Measurements from ENCODE around the gene EPHA6.
"Not testable (repeated sequence)": the region's sequence is repeated elsewhere in the genome, so short reads cannot be mapped to it uniquely, and the experiment has no call there.

The EPHA6 gene

GRCh38 chr3:97504463-97504862 lies 690.1 kb downstream of the EPHA6 start:
- POLR2A ChIA-PET: no interaction called here
- no peak for DNase-seq (ENCODE audit: extremely low spot score)
- CTCF ChIA-PET: no interaction called here
- no peak for TF ChIP-seq ARNT (IDR thresholded peaks at IDR 0.05)
- no peak for TF ChIP-seq SP1 (IDR thresholded peaks at IDR 0.05)
- TF ChIP-seq LEF1 (IDR thresholded peaks at IDR 0.05; ENCODE audit: borderline replicate concordance): no peak
- TF ChIP-seq HDGF (IDR thresholded peaks at IDR 0.05; ENCODE audit: borderline replicate concordance): no peak
- no peak for TF ChIP-seq NFRKB (IDR thresholded peaks at IDR 0.05)
- no peak for TF ChIP-seq L3MBTL2 (conservative IDR thresholded peaks at IDR 0.05)
- TF ChIP-seq ELF4 (IDR thresholded peaks at IDR 0.05): no peak

- POLR2A ChIA-PET: no interaction called here
- TF ChIP-seq L3MBTL2 (conservative IDR thresholded peaks at IDR 0.05): no peak
- no peak for TF ChIP-seq ZNF384 (IDR thresholded peaks at IDR 0.05)
- TF ChIP-seq LEF1 (IDR thresholded peaks at IDR 0.05; ENCODE audit: borderline replicate concordance): no peak
- TF ChIP-seq TARDBP (IDR thresholded peaks at IDR 0.05): no peak
- TF ChIP-seq NFRKB (IDR thresholded peaks at IDR 0.05): no peak
- TF ChIP-seq CTBP1 (IDR thresholded peaks at IDR 0.05; ENCODE audit: borderline replicate concordance): no peak
- TF ChIP-seq ELF4 (IDR thresholded peaks at IDR 0.05): no peak
- TF ChIP-seq HDGF (IDR thresholded peaks at IDR 0.05; ENCODE audit: borderline replicate concordance): no peak
- no peak for DNase-seq (ENCODE audit: extremely low spot score)
- CTCF ChIA-PET: no interaction called here
Observed at GRCh38 chr3:97510795-97511194, 696.4 kb downstream of the EPHA6 start.

DNA sequence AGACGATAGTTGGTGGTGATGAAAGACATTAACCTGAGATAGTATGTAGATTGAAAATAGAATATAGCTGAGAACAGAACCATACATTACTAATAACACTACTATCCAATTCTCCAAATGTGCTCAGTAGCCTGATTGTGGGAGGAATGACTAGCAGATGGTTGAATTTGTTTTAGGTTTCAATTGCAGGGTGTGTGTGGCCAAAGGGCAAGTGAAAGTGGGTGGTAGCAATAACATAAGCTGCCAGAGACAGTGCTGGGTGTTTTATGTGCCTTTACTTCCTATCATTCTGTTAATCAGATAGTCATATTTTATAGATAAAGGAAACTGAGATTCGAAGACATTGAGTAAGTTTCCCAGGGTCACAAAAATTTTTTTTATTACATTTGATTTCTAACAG lies 700.7 kb downstream of the EPHA6 start:
- CTCF ChIA-PET: interaction anchor here (0.6 kb wide), 1 partner anchor 50 kb away, joined by 6 read pairs; no protein-coding TSS in a partner anchor
- DNase-seq (ENCODE audit: extremely low spot score): no peak
- no peak for TF ChIP-seq FOXM1 (IDR thresholded peaks at IDR 0.05; ENCODE audit: borderline replicate concordance)
- no peak for TF ChIP-seq SP1 (IDR thresholded peaks at IDR 0.05)
- no peak for TF ChIP-seq FOXK2 (IDR thresholded peaks at IDR 0.05)
- no peak for TF ChIP-seq NFRKB (IDR thresholded peaks at IDR 0.05)
- no peak for TF ChIP-seq ZNF384 (IDR thresholded peaks at IDR 0.05)
- POLR2A ChIA-PET: no interaction called here

- ChIA-PET POLR2A (no interaction called here), CTCF (no interaction called here)
- no peak for TF ChIP-seq FOXA1 (IDR thresholded peaks at IDR 0.05)
- no peak for TF ChIP-seq SUZ12 (IDR thresholded peaks at IDR 0.05)
- TF ChIP-seq FOXK2 (IDR thresholded peaks at IDR 0.05): no peak
- TF ChIP-seq ZNF384 (IDR thresholded peaks at IDR 0.05): no peak
- TF ChIP-seq SP1 (IDR thresholded peaks at IDR 0.05): no peak
- TF ChIP-seq NFRKB (IDR thresholded peaks at IDR 0.05): no peak
- TF ChIP-seq TARDBP (IDR thresholded peaks at IDR 0.05): no peak
- no peak for TF ChIP-seq HDGF (IDR thresholded peaks at IDR 0.05; ENCODE audit: borderline replicate concordance)
- no peak for TF ChIP-seq ARNT (IDR thresholded peaks at IDR 0.05)
- TF ChIP-seq LEF1 (IDR thresholded peaks at IDR 0.05; ENCODE audit: borderline replicate concordance): no peak
- no peak for TF ChIP-seq PKNOX1 (IDR thresholded peaks at IDR 0.05)
- TF ChIP-seq CTBP1 (IDR thresholded peaks at IDR 0.05; ENCODE audit: borderline replicate concordance): no peak
- no peak for TF ChIP-seq L3MBTL2 (conservative IDR thresholded peaks at IDR 0.05)
- TF ChIP-seq BHLHE40 (IDR thresholded peaks at IDR 0.05; ENCODE audit: borderline replicate concordance): no peak
- no peak for TF ChIP-seq FOXM1 (IDR thresholded peaks at IDR 0.05; ENCODE audit: borderline replicate concordance)
- no peak for TF ChIP-seq ELF4 (IDR thresholded peaks at IDR 0.05)
- no peak for DNase-seq (ENCODE audit: extremely low spot score)
Observed at GRCh38 chr3:97530691-97531090, 716.3 kb downstream of the EPHA6 start.

DNA sequence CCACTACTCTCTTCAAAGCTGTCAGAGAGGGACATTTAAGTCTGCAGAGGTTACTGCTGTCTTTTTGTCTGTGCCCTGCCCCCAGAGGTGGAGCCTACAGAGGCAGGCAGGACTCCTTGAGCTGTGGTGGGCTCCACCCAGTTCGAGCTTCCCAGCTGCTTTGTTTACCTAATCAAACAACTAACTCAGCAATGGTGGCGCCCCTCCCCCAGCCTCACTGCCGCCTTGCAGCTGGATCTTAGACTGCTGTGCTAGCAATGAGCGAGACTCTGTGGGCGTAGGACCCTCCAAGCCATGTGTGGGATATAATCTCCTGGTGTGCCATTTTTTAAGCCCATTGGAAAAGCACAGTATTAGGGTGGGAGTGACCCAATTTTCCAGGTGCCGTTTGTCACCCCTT lies 733.2 kb downstream of the EPHA6 start:
- POLR2A ChIA-PET: not testable (repeated sequence)

GRCh38 chr3:97550408-97550807 lies 736.0 kb downstream of the EPHA6 start:
- TF ChIP-seq SUZ12 (IDR thresholded peaks at IDR 0.05) (no peak), ELF4 (IDR thresholded peaks at IDR 0.05) (no peak), BHLHE40 (IDR thresholded peaks at IDR 0.05; ENCODE audit: borderline replicate concordance) (no peak), TARDBP (IDR thresholded peaks at IDR 0.05) (no peak), CTBP1 (IDR thresholded peaks at IDR 0.05; ENCODE audit: borderline replicate concordance) (no peak), PKNOX1 (IDR thresholded peaks at IDR 0.05) (no peak)
- CTCF ChIA-PET: no interaction called here
- POLR2A ChIA-PET: no interaction called here
- DNase-seq (ENCODE audit: extremely low spot score): no peak

More for the DNA sequence above, 733.2 kb downstream of the EPHA6 start:
- CTCF ChIA-PET; DNase-seq (ENCODE audit: extremely low spot score): not testable (repeated sequence)

DNA sequence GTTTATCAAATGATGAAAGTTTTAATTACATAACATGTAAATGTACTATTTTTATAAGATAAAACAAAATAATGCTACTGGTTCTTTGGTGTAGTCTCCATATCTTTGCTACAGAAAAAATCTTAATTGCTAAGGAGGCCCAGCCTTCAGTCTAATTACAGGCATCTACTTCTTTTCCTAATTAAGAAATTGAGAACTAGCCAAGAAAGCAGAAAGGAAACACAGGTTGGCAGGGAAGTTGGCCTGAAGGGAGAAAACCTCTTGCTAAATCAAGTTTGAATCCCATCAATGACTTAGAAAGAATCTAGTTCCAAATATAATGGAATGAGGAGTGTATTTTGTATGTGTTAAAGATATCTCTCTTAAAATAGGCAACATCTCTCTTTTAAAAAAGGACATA lies 737.8 kb downstream of the EPHA6 start:
- POLR2A ChIA-PET: no interaction called here
- CTCF ChIA-PET: no interaction called here
- no peak for DNase-seq (ENCODE audit: extremely low spot score)
- TF ChIP-seq LEF1 (IDR thresholded peaks at IDR 0.05; ENCODE audit: borderline replicate concordance) (no peak), FOXK2 (IDR thresholded peaks at IDR 0.05) (no peak), PKNOX1 (IDR thresholded peaks at IDR 0.05) (no peak), ZNF384 (IDR thresholded peaks at IDR 0.05) (no peak), ELF4 (IDR thresholded peaks at IDR 0.05) (no peak), BHLHE40 (IDR thresholded peaks at IDR 0.05; ENCODE audit: borderline replicate concordance) (no peak), TARDBP (IDR thresholded peaks at IDR 0.05) (no peak), FOXM1 (IDR thresholded peaks at IDR 0.05; ENCODE audit: borderline replicate concordance) (no peak), L3MBTL2 (conservative IDR thresholded peaks at IDR 0.05) (no peak), CTBP1 (IDR thresholded peaks at IDR 0.05; ENCODE audit: borderline replicate concordance) (no peak), ARNT (IDR thresholded peaks at IDR 0.05) (no peak), HDGF (IDR thresholded peaks at IDR 0.05; ENCODE audit: borderline replicate concordance) (no peak), NFRKB (IDR thresholded peaks at IDR 0.05) (no peak), SP1 (IDR thresholded peaks at IDR 0.05) (no peak), SUZ12 (IDR thresholded peaks at IDR 0.05) (no peak)

Data from HEK293T (cell line).